Activated B cell treated with CpG ODN at 0.5 μM for 24 hours (primary cell): ENCODE measurements around the gene TMEM176B. TPM values are rescaled to one million over a fixed set of nuclear protein-coding genes. Genes with fewer than 3 reads are reported as not detected.

ENCODE experiments used
- ATAC-seq: fragments of 200-7000 bp; cut with Tn5 transposase; one replicate; pipeline ENCODE4 v1.10.0; 2021; ENCODE audit warnings: low read depth, mild to moderate bottlenecking, moderate library complexity
- CTCF ChIA-PET: fragments of 350-600 bp; sonication (Branson Sonifier 250); formaldehyde crosslinking; loops from one replicate; lab custom pipeline; 2021; ENCODE audit warnings: antibody characterized with exemption; lab: Charles Lee
- POLR2A ChIA-PET: fragments of 350-600 bp; sonication (Branson Sonifier 250); formaldehyde crosslinking; loops from one replicate; lab custom pipeline; 2021; ENCODE audit warnings: antibody characterized with exemption; lab: Charles Lee
- DNase-seq: peaks from one replicate; pipeline ENCODE4 v3.0.0; 2022
- H3K27ac Mint-ChIP-seq: one replicate; pipeline ENCODE4 v1.8.0; 2020; ENCODE audit warnings: mixed read lengths
- H3K27me3 Mint-ChIP-seq: one replicate; pipeline ENCODE4 v1.8.0; 2021; ENCODE audit warnings: mixed read lengths
- H3K36me3 Mint-ChIP-seq: one replicate; pipeline ENCODE4 v1.8.0; 2021; ENCODE audit warnings: low read depth, mixed read lengths
- H3K4me1 Mint-ChIP-seq: one replicate; pipeline ENCODE4 v1.8.0; 2021; ENCODE audit warnings: mixed read lengths
- H3K4me3 Mint-ChIP-seq: one replicate; pipeline ENCODE4 v1.8.0; 2020; ENCODE audit warnings: mild to moderate bottlenecking, mixed read lengths
- H3K9me3 Mint-ChIP-seq: one replicate; pipeline ENCODE4 v1.8.0; 2020; ENCODE audit warnings: mixed read lengths
- intact Hi-C: fragments of 100-400 bp; cut with micrococcal nuclease; formaldehyde crosslinking; loops from one replicate; pipeline ENCODE4 v1.15.1; 2024
- total RNA-seq: library from RNA; stranded (reverse); gene quantifications from 2 replicates; pipeline ENCODE4 v1.2.3, GENCODE V29; 2022
- TF ChIP-seq, protein P1 (sequence below): fragments of 200-600 bp; IDR thresholded peaks from one replicate; pipeline ENCODE4 v1.8.0; 2022; ENCODE audit warnings: antibody characterized with exemption, mild to moderate bottlenecking

The TMEM176B gene
- total RNA-seq, 1 donor from 2014 or later, result 0.47 TPM

- no peaks in the 10 kb centered on the region for H3K36me3 Mint-ChIP-seq
- DNase-seq (no peak), ATAC-seq (no peak)
- H3K4me1 Mint-ChIP-seq, result peaks cover 5% of the 10 kb centered on the region
- intact Hi-C loops, result no loop called here
- ChIA-PET CTCF (no interaction called here), POLR2A (no interaction called here)
- no peak overlapping the region for H3K4me3 Mint-ChIP-seq
- peaks cover 15% of the 10 kb centered on the region for H3K9me3 Mint-ChIP-seq
- TF ChIP-seq, protein P1, sequence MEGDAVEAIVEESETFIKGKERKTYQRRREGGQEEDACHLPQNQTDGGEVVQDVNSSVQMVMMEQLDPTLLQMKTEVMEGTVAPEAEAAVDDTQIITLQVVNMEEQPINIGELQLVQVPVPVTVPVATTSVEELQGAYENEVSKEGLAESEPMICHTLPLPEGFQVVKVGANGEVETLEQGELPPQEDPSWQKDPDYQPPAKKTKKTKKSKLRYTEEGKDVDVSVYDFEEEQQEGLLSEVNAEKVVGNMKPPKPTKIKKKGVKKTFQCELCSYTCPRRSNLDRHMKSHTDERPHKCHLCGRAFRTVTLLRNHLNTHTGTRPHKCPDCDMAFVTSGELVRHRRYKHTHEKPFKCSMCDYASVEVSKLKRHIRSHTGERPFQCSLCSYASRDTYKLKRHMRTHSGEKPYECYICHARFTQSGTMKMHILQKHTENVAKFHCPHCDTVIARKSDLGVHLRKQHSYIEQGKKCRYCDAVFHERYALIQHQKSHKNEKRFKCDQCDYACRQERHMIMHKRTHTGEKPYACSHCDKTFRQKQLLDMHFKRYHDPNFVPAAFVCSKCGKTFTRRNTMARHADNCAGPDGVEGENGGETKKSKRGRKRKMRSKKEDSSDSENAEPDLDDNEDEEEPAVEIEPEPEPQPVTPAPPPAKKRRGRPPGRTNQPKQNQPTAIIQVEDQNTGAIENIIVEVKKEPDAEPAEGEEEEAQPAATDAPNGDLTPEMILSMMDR, result no peak
- no peak overlapping the region for H3K27ac Mint-ChIP-seq
- H3K27me3 Mint-ChIP-seq, result peaks cover 38% of the 10 kb centered on the region
Observed at GRCh38 chr7:150801946-150802771, 2.0 kb upstream of the TMEM176B start.

GRCh38 chr7:150801242-150801945 is 1.2 kb upstream of the TMEM176B start:
- Mint-ChIP-seq H3K9me3 (peaks cover 15% of the 10 kb centered on the region), H3K27me3 (peaks cover 38% of the 10 kb centered on the region), H3K4me1 (peaks cover 5% of the 10 kb centered on the region), H3K4me3 (no peak overlapping the region), H3K36me3 (no peaks in the 10 kb centered on the region), H3K27ac (no peak overlapping the region)
- ChIA-PET CTCF (no interaction called here), POLR2A (no interaction called here)
- intact Hi-C loops, result no loop called here
- TF ChIP-seq, protein P1, result no peak
- ATAC-seq (no peak), DNase-seq (no peak)

DNA sequence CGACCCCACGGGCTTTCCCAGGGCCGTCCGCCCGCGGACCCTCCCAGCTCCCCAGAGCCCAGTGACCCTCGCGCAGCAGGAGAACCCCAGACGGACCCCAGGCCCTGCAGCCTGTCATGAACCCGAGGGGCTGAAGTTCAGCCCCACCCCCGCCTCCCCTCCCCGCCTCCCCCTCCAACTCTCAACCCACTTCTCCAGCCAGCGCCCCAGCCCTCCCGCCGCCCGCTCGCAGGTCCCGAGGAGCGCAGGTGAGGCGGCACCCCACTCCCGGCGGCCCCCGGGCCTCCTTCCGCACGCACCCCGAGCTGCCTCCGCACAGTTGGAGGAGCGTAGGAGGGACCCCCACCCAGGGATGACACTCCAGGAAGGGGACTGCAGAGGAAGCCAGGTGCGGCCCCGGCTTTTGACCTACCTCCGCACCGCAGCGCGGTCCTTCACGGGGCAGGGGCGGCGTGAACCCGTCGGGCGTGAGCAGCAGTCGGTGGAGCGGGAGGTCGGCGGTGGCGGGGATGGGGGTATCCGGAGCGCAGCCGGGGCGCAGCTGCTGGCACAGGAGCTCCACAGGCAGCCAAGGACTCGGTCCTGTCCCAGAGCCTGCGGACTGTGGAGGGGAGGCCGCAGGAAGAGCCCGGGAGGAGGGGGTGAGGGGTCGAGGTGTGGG is 547 bp upstream of the TMEM176B start, which contains the start of gene TMEM176A:
Gene TMEM176A, plus strand, starts transcription at position 189 of the 661 bp plus-strand sequence. CDS start 782 bp downstream, outside the sequence.
- H3K36me3 Mint-ChIP-seq, result no peaks in the 10 kb centered on the region
- peaks cover 5% of the 10 kb centered on the region for H3K4me1 Mint-ChIP-seq
- TF ChIP-seq, protein P1, result no peak
- H3K9me3 Mint-ChIP-seq, result peaks cover 12% of the 10 kb centered on the region
- H3K4me3 Mint-ChIP-seq, result no peak within 1 kb of the TSS
- ChIA-PET POLR2A (no interaction called here), CTCF (no interaction called here)
- no peak within 1 kb of the TSS for H3K27ac Mint-ChIP-seq
- ATAC-seq, result no peak
- intact Hi-C loops, result no loop called here
- H3K27me3 Mint-ChIP-seq, result peaks cover 42% of the 10 kb centered on the region
- no peak for DNase-seq

DNA sequence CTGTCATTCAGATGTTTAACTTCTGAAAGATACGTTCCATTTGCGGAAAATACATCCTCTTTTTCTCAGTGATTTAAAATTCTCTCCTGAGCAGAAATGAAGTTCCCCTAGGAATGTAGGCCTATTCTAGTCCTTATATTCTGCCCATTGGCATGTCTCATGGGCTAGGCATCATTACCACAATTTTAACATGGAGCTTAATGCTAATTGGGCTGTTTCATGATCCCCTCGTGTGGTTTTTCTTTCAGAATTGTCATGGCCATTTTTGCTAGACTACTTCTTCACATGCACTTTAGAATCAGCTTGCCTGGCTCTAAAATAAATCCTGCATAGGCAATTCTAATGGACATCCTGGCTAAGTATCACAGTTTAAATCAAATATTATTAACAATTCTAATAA is 1.0 kb downstream of the TMEM176B start:
- Mint-ChIP-seq H3K27me3 (peaks cover 40% of the 10 kb centered on the region), H3K9me3 (peaks cover 10% of the 10 kb centered on the region), H3K4me1 (peaks cover 5% of the 10 kb centered on the region), H3K4me3 (no peak overlapping the region), H3K27ac (no peak overlapping the region), H3K36me3 (no peaks in the 10 kb centered on the region)
- ATAC-seq (no peak), DNase-seq (no peak)
- intact Hi-C loops, result no loop called here
- CTCF ChIA-PET, result no interaction called here
- POLR2A ChIA-PET, result no interaction called here
- TF ChIP-seq, protein P1, result no peak

- ChIA-PET POLR2A (no interaction called here), CTCF (no interaction called here)
- TF ChIP-seq, protein P1, result no peak
- intact Hi-C loops, result no loop called here
- DNase-seq, result no peak
- H3K36me3 Mint-ChIP-seq, result no peaks in the 10 kb centered on the region
- peaks cover 5% of the 10 kb centered on the region for H3K4me1 Mint-ChIP-seq
- peaks cover 35% of the 10 kb centered on the region for H3K27me3 Mint-ChIP-seq
- no peak for ATAC-seq
- H3K4me3 Mint-ChIP-seq, result no peak overlapping the region
- H3K9me3 Mint-ChIP-seq, result peaks cover 10% of the 10 kb centered on the region
- H3K27ac Mint-ChIP-seq, result no peak overlapping the region
Observed at GRCh38 chr7:150797661-150798060, 2.5 kb downstream of the TMEM176B start.
